Stimulated activated CD4-positive, alpha-beta T cell treated with anti-CD3 and anti-CD28 coated beads, Interleukin-1b, Interleukin-23, amount 100 ng/mL, for 48 hours (primary cell): ENCODE results near the gene USP49.

Experiments
- DNase-seq: peaks from one replicate; pipeline ENCODE4 v3.0.0-alpha.2; 2020

USP49 gene

DNA sequence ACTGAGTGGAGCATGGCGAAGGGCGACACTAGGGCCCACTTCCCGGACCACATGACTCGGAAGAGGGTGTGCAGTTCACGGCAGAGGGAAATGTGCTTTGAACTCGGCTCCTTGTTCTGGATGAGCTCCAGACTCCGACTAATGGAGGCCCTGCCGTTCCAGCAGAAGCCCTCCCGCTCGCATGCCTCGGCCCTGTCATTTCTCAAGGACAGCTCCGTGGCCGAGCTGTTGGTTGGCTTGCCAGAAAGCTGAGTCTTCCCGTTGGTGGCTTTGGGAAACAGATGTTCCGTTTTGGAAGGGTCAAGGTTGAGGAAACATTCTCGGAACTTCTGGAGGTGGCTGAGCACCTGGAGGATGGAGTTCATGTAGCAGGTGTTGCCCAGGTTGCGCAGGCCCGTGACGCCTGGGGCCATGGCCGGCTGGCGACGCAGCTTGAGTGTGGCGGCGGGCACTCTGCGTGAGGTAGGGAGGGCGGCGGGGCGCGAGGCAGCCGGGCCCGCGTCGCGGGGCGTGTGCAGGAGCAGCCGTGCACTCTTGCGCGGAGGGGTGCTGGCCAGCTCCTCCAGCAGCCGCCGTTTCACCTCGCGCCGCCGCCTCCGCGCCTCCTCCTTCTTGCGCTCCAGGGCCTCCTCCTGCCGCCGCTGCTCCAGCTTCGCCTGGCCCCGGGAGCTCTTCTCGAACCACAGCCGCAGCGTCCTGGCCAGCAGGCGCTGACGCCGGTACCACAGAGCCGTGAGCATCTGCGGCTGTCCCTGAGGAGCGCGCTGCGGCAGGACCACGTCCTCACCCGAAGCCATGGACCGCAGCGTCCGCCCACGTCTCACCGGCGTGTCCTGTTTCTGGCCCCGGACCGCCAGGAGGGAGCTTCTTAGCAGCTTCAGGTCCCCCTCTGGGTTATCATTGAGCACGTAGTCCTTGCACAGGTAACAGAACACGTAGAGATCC, 89.1 kb downstream of the USP49 start:
- DNase-seq, result no peak

DNA sequence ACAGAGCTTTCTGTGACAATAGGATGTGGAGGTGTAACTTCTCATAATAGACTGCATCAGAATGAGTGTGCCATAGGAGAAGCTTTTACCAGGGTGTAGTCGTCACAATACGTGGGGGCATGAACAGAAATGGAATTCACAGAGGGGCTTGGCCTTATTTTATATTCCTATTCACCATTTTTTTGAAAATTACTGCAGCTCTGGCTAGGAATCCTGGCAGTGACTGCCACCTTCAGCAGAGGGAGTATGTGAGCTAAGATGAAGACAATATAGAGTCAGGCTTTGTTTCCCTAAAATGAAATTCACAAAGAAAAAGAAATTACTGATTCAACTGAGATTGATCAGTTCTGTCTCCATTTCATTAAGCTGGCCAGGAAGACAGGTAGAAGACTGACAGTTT, 93.8 kb downstream of the USP49 start:
- no peak for DNase-seq

DNA sequence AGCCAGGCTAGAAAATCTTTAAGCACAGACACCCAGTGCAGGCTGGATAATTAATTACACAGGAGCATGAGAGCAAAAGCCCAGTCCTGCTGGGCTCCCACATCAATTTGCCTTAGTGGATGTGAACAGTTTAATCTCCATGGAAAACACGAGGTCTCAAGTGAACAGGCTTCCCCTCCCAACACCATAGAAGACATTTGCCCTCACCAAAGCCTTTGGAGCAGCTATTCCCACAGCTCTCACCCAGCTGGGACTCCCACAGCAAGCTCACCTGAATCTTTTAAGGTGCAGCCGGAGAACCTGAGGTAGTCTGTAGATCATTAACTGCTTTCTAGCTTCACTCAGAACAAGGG, 95.6 kb downstream of the USP49 start:
- DNase-seq, result no peak

DNA sequence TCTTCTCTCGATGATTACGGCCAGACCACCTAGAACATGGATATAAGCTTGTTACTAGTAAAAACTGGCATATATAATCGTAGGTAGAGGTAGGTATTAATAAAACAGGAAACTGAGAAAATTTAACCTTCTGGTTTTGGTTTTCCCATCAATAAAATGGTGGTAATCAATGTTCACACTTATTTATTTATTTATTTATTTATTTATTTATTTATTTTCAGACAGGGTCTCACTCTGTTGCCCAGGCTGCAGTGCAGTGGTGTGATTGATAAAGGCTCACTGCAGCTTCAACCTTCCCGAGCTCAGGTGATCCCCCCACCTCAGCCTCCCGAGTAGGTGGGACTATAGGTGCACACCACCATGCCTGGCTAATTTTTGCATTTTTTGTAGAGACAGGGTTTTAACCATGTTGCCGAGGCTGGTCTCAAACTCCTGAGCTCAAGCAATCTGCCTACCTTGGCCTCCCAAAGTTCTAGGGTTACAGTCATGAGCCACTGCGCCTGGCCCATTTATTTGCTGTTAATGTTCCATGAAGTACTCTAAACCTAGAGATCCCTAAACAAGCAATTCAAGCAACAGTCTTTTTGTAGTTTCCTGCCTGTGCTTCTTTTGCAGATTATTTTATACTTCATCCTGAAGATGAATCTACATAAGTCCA, 96.1 kb downstream of the USP49 start:
- DNase-seq, result no peak

DNA sequence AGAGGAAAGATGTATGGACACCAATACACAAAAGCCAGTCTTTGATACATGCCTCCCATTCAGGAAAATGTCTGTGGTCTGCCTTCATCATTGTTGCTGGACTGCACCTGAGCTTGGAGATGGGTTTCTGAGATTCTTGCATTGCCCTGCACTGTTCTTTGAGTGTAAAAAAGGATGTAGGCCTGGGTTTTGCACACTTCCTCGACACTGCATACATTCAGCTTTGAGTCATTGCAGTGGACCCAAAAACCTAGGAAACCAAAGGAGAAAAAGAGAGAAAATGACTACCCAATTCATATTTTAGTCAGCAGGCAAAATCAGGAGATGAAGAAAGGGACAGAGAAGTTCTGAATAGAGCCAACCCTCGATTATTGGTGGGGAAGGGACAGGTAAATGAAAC, 98.7 kb downstream of the USP49 start:
- DNase-seq, result no peak

DNA sequence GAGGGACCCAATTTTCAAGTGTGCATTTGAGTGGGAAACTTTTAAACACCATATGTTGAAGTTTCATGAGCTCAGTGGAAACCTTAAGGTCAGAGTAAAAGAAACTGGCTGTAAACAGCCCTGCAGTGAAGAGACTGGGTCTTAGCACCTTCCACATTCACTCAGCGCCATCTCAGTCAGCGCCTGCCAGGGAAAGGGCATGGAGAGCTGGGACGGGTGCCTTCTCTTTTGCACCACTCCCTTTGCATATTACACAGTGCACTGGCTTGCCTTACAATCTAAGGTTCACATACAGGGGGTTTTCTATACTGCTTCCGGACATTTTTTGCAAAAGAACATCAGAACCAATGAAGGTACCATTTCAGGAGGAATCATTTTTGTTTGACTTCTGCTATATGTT, 103.2 kb downstream of the USP49 start:
- no peak for DNase-seq

DNA sequence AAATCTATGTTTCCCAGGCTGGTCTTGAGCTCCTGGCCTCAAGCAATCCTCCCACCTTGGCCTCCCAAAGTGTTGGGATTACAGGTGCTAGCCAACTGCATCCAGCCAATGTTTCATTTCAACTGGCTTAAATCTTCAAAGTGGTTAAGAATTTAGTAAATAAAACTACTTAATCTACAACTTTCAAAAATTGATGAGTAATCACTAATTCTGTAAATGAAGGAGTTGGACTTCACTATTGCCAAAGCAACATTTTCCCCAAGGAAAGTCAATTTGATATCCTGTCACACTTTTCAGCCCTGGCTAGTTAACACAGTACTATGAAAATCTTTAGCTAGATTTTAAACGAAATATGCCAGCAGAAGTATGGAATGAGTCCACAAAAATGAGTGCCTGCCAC, 103.9 kb downstream of the USP49 start:
- no peak for DNase-seq

DNA sequence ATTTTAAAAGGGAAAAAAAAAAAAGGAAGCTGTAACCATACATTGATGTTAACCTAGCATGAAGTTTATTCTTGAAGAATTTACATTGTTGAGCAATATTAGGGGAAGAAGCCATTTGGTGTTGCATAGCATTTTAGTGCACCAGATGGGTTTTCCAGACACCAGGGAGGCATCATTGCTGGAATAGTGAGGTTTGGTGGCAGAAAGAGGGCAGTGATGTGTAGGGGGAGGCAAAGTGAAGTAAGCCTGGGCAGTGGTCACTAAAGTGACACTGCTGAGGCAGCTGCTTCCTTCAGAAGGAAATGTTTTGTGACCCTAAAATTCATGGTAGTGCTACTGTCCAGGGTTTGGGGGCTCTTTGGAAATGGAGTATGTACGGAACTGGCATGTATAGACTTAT, 105.1 kb downstream of the USP49 start:
- DNase-seq, result no peak

DNA sequence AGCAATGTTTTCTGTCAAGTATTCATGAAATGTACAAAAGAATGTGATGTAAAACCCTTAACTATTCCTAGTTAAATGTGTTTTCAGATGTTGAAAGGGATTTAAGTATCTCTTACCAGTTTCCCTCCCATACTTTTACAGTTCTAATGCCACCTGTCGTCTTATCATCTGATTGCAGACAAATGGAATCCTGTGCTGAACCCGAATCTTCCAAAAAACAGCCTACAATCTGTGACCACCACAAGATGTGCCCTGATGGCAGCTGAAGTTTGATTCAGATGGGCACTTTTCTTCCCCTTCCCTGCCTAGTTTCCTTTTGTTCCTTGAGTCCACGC, 105.8 kb downstream of the USP49 start:
- no peak for DNase-seq

DNA sequence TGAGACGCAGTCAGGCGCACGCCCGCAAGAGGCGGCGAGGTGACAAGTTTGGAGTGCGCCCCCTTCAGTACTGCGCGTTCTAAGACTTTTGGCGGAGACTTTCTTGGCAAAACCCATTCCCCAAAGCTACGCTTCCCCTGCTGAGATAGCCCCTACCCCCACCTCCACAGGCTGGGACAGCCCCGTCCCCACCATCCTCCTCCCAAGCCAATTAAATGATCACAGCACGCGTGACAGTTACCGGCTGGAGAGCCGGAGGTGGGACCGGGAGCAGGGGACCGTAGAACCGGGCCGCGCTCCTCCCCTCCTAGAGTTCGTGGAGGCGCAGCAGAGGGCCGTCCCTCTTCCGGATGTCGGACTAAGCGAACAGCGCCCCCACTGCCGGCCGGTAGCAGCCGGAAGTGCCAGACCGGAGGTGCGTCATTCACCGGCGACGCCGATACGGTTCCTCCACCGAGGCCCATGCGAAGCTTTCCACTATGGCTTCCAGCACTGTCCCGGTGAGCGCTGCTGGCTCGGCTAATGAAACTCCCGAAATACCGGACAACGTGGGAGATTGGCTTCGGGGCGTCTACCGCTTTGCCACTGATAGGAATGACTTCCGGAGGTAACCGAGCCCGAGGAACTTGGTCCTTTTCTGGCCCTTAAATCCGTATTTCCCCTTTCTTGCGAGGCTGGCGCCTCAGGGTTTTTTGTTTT, 107.8 kb downstream of the USP49 start, which contains the start of gene TOMM6:
TSS of gene TOMM6 (plus strand) at position 476 of the 699 bp plus-strand sequence. CDS start at position 480, 4 bp downstream.
- peak; percentile 95 for DNase-seq

DNA sequence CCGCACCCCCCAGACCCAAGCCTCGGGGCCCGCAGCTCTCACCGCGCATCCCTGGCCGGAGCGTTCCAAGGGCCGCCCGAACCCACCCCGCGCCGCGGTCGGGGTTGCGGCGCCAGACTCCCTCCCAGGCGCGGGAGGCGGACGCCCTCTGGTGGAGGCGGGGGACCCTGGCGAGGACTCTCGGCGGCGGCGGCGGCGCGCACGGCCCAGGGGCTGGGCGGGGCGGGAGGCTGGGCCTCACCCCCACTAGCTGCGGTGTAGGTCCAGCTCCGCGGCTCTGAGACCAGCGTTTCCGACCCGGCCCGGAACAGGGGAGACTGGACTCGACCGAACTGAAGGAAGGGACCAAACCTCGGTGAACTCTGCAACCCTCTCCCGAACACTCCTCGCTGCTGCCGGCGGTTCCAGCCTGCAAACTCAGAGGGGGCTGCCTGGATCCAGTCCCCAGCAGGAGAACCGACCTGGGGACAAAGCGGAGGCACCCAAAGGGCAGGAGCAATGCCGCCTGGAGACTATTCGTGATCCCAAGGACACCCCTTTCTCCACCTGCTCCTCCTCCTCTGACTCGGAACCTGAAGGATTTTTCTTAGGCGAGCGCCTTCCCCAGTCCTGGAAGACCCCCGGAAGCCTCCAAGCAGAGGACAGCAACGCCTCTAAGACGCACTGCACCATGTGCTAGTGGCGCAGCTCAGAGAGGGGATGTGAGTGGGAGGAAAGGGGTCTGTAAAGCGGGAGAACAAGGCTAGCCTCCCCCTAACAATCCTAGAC, 108.5 kb downstream of the USP49 start:
- peak; percentile 83 for DNase-seq

DNA sequence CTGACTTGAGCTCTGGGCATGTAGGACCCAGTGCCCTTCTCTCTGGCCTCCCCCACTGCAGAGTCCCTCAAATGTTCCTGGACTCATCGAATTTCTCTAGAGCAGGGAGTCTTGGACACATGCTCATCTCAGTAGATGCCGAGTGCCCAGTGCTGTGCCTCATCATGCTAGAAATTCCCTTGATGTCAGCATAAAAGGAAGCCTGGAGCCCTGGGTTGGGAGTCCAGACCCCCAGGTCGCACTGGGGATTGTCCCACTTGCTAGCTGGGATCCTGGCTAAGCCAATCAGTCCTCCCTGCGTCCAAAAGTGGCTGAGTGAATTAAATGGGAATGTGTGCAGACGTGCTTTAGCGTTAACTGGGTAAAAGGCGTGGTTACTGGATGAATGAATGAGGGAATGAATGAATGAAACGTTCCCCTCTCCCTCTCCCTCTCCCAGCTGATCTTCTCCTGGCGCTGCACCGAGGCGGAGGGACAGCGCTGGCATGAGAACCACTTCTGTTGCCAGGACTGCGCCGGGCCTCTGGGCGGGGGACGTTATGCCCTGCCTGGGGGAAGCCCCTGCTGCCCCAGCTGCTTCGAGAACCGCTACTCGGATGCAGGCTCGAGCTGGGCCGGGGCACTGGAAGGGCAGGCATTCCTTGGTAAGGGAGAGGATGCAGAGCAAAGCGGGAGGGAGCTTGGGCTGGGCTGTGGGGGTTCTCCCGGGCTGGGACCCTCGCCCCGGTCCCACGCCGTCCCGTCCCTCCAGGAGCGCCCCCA, 109.3 kb downstream of the USP49 start:
- DNase-seq, result no peak

DNA sequence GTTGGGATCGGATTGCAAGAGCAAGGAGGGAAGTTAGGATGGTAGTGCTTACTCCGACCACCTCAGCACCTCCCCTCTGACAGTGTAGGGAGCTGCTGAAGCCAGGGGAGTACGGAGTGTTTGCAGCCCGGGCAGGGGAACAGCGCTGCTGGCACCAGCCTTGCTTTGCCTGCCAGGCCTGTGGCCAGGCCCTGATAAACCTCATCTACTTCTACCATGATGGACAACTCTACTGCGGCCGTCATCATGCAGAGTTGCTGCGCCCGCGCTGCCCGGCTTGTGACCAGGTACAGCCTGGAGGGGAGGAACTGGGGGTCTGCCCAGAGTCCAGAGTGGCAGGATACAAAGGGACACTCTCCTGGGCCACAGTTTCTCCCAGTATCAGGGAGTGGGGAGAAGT, 109.9 kb downstream of the USP49 start:
- DNase-seq, result no peak

DNA sequence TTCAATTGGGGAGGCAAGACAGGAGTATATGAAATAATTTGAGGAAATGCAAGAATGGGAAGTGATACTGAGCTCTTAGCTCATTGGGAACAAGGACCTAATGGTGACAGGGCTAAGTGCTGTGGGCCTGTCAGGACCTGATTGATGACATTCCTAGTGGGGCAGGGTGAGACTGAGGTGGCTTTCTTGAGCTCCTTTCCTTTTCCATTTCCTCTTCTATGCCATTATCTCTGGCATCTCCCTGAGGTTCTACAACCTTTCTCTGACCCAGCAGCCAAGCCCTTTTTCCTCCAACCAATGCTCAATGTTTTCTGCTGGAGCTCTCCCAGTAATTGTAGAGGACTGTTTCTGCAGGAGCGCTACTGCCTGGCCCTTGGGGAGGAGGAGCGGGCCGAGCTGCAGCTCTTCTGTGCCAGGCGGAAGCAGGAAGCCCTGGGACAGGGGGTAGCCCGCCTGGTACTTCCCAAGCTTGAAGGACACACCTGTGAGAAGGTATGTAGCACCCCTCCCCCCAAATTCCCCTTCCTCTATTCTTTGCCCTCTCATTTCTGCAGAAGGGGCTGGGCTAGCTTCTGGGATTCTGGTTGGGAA, 110.5 kb downstream of the USP49 start:
- no peak for DNase-seq

DNA sequence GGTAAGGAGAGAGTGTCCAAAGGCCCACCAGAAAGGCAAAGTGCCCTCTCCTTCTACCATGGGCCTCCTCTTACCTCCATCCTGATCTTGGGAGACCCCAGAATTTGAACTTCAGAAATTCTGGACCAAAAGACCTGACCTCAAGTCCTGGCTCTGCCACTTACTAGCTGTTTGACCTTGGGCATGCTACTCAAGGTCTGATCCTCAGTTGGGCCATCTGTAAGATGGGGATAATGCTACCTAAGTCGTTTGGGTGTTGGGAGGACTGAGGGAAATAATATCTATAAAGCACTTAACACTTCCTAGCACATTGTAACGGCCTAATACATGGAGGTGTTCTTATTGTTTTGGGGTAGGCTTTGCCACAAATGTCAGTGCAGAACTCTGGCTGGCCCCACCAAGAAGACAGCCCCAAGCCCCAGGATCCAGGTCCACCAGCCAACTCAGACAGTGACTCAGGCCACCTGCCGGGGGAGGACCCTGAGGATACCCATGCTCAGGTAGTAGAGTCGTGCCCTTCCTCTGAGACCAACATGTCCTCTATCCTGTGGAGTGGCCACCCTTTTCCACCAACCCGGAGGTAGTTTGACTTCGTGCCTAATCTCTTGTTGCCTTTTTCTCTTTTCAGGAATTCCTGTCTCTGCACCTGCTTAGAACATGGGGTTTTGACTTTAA, 111.9 kb downstream of the USP49 start:
- DNase-seq, result no peak

DNA sequence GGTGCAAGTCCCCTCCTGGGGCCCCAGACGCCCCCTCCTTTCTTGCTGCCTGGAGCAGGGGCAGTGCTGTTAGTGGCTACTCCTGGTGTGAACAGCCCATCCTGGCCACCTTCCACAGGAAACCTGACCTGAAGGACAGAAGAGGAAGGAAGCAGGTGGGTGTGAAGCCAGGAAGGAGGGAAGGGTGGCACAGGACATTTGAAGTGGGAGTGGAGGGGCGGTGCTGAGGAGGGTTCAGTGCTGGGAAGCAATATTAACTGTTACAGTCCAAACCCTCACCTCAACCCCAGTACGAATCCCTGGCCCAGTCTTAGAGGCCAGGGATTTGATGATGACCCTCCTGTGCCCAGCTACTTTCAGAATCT, 113.8 kb downstream of the USP49 start:
- DNase-seq, result no peak

DNA sequence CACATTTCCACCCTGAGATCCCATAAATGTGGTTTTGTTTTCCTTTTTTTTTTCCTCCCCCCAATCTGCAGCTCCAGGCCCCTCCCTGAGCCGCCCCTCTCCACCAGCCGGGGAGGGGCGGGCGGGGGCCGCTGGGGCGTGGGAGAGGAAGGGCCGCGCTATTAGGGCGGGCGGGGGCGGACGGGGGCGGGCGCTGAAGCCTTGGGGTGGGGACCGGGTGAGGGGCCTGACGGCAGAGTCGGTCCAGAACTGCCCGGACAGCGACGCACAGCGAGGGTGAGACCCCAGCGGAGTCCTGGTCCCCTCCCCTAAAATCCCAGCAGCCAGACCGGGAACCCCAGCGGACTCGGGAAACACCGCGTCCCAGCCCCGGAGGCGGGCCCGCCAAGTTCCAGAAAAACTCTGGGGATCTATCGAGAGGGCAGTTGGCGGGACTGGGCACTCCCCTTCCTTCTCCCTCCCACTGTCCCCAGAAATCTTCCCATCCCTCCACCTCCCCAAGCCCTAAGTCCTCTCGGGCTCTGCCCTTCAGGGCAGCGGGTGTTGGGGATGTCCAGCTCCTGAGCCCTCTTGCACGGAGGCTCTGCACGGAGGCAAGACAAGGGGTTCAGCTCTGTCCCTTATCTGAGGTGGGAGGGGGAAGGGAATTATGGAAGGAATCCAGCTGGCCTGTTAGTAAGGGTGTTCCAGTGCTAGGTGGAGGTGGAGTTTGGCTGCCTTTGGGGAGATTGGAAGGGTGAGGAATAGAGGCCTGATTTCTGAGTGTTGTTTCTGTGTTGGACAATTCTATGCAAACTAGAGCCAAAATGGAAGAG, 114.4 kb downstream of the USP49 start, which contains the start of gene PRICKLE4:
TSS of gene PRICKLE4 (plus strand) at position 232 of the 815 bp plus-strand sequence. CDS start 2,692 bp downstream, outside the sequence.
- no peak for DNase-seq

DNA sequence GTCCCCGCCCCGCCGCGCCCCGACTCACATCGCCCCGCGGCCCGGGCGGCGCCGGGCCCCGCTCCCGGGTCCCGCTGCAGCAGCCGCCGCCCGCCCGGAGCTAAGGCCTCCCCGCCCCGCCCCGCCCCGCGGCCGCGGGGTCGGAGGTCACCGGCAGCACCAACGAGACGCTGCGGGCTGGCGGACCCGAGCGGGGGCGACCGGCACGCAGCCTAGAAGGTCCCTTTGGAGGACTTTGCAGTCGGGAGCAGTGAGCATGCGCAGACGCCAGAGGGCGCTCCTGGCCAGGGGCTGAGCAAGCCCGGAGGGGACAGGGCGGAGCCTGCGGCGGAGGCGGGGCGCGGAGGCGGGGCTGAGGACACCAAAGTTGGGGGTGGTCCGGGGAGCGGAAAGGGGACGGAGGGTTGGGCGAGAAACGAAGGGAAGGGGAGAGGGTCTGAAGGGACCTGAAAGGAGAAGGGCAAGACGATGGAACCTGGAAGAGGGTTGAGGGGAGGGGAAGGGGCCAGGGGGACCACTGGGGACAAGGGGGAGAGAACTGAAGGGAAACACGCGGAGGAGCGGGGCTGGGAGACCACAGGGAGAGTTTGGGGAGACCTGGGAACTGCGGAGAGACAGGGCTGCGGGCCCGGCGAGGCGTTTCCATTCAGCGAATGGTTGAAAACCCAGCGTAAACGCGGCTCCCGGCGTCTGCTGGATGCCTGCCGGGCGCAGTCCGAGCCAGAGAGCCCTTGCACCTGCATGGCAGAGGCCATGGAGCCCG, 115.2 kb downstream of the USP49 start, which contains the start of gene FRS3:
TSS of gene FRS3 (minus strand) at position 113 of the 763 bp plus-strand sequence. CDS start 2,913 bp downstream, outside the sequence.
- peak; percentile 99 for DNase-seq

DNA sequence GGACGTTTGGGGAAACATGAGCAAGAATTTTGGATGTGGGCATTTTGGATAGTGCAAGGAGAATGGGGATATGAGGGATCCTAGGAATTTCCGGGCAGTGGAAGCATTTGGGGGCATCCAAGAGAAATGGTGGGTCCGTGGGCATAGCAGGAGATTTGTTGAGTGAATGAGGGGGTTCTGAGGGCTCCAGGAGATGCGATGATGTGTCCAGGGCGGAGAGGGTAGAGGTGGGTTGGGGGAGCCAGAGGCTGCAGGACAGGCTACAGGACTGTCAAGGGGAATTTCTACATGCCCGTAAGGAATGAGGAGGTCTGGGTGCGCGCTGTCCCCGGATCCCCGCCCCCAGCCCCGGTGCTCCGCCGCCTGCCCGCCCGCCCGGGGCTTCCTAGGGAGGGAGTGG, 115.8 kb downstream of the USP49 start:
- no peak for DNase-seq
